ENCODE results near the gene NUTM1.
"Not testable (repeated sequence)": the region's sequence is repeated elsewhere in the genome, so short reads cannot be mapped to it uniquely, and the experiment has no call there.

The NUTM1 gene

DNA sequence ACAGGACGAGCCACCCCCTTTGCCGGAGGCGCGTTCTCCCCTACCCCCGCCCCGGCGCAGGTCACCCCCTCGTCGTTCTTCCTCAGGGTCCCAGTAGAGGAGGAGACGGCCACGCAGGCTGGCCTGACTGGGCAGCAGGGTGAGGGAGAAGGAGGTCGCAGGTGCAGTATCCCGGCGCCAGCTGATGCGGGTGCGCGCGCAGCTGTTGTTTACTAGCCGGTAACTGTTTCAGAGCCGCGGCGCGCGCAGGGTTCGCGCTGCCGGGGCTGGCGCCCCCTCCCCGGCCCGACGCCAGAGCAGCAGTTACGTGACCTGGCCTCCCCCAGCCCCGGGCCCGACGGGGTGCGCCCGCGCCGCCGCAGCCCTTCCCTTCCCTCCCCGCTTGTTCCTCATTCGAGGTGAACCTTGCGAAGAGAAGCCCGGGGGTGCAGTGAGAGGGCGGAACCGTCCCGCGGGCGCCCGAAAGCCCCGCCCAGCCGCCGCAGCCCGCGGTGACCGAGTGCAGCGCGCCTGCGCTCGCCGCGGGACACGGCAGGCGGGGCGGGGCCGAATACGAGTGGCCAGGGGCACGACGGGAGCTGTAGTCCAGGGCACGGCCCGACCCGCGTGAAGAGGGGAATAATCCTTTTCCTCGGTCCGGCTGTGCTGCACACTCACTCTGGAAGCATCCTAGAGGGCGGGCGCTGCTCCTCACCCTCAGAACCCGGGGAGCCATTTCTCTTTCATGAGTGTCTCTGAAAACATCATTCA, 5.4 kb upstream of the NUTM1 start, which contains the start of gene SLC12A6:
SLC12A6 (minus strand) TSS at position 225 of the 750 bp plus-strand sequence. CDS start 1,101 bp downstream, outside the sequence.
- DNase-seq (ENCODE audit: low read depth), result peak; percentile 78

GRCh38 chr15:34338347-34338746, 4.8 kb upstream of the NUTM1 start:
- no peak for DNase-seq (ENCODE audit: low read depth)

- DNase-seq (ENCODE audit: low read depth), result no peak
Measured at GRCh38 chr15:34339946-34340345, 3.2 kb upstream of the NUTM1 start.

DNA sequence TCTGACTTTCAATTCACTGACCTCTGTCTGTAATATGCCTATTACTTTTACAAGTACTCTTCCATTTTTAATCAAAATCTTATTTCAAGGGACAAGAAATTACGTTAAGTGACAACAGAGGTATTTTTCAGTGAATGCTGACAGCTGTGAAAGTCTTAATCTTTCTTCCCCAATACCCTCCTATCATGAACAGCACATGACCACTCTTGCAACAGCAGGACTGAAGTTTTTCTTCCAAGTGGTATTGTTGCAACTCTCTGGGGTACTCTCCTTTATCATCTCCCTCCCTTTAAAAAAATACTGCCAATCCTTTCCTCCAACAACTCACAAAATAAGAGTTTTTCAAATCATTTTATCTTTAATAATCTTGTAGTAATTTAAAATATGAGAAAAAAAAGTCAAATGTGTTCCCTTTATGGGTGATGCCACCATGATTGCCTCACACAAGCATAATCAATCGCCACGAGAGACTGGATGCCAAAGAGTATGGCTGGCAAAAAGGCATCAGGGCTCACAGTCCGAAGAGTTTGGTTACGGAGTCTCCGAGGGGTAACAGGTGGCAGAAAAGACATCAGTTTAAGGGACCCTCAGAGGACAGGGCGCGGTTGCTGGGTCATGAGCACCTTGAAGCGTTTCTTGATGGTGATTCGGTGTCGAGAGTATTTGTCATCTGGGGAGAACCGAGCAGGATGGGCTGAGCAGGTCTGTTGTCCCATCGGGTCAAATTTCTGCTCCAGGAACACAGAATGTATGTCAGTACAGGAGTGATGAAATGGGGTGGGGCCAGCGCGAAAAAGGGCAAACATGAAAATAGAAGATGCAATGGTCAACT, 1.5 kb upstream of the NUTM1 start:
- no peak for DNase-seq (ENCODE audit: low read depth)

- DNase-seq (ENCODE audit: low read depth), result not testable (repeated sequence)
Measured at GRCh38 chr15:34342213-34342736, 840 bp upstream of the NUTM1 start.

DNA sequence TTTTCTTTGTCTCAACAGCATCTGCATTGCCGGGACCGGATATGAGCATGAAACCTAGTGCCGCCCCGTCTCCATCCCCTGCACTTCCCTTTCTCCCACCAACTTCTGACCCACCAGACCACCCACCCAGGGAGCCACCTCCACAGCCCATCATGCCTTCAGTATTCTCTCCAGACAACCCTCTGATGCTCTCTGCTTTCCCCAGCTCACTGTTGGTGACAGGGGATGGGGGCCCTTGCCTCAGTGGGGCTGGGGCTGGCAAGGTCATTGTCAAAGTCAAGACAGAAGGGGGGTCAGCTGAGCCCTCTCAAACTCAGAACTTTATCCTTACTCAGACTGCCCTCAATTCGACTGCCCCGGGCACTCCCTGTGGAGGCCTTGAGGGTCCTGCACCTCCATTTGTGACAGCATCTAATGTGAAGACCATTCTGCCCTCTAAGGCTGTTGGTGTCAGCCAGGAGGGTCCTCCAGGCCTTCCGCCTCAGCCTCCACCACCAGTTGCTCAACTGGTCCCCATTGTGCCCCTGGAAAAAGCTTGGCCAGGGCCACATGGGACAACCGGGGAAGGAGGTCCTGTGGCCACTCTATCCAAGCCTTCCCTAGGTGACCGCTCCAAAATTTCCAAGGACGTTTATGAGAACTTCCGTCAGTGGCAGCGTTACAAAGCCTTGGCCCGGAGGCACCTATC, 5.0 kb downstream of the NUTM1 start:
- no peak for DNase-seq (ENCODE audit: low read depth)

GRCh38 chr15:34348735-34349300, 5.7 kb downstream of the NUTM1 start:
- DNase-seq (ENCODE audit: low read depth), result no peak

DNA sequence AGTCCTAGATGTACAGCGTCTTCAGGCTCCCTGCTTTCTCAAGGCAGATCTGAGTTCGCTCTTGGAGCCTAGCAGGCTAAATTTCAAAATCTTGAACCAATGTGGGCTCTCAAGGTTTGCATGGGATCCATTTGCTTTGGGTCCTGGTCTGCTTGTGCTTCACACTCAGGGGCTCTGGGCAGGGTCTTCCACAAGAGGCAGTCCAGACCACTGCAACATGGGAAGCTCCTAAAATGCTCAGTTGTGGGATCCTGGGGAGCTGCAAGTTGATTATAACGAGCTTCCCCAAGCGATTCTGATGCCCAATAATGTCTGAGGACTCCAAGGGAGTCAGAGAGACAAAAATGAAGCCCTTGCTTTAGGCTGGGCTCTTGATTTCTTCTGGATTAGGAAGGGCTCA, 6.7 kb downstream of the NUTM1 start:
- no peak for DNase-seq (ENCODE audit: low read depth)

- DNase-seq (ENCODE audit: low read depth), result not testable (repeated sequence)
Measured at GRCh38 chr15:34352996-34353395, 9.9 kb downstream of the NUTM1 start.

DNA sequence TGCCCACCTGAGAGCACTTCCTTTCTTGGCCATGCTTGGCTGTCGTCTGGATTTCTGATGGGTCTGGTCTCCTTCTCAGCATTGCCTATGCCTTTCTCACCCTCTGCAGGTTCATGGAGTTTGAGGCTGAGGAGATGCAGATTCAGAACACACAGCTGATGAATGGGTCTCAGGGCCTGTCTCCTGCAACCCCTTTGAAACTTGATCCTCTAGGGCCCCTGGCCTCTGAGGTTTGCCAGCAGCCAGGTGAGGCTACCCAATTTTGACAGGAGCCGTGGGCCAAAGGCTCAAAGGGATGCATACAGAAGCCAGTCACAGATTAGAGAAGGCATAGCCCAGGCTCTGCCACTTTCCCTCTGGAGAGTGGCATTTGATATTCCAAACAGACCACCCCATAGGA, 10.5 kb downstream of the NUTM1 start:
- DNase-seq (ENCODE audit: low read depth), result no peak

GRCh38 chr15:34354286-34354685, 11.2 kb downstream of the NUTM1 start:
- no peak for DNase-seq (ENCODE audit: low read depth)

GRCh38 chr15:34355241-34355640, 12.1 kb downstream of the NUTM1 start:
- no peak for DNase-seq (ENCODE audit: low read depth)

GRCh38 chr15:34357653-34358052, 14.5 kb downstream of the NUTM1 start:
- DNase-seq (ENCODE audit: low read depth), result no peak

GRCh38 chr15:34358367-34358766, 15.3 kb downstream of the NUTM1 start:
- DNase-seq (ENCODE audit: low read depth), result no peak

DNA sequence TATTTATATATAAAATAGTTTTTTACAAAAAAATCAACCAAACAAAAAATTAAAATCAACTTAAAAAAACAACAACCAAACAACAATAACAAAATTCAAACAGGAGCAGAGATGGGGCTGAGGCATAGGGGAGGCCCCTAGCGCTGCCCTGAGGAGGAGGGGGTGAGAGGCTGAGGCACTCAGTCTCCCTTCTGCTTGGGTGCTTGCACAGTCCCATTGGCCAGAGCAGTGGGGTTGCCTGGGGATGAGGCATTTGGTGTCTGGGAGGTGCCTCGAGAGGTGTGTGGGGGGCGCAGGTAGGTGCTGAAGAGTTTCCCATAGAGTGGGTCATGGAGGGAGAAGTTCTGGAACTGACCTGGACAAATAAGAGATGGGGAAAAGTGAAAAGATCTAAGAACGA, 15.8 kb downstream of the NUTM1 start:
- no peak for DNase-seq (ENCODE audit: low read depth)

DNA sequence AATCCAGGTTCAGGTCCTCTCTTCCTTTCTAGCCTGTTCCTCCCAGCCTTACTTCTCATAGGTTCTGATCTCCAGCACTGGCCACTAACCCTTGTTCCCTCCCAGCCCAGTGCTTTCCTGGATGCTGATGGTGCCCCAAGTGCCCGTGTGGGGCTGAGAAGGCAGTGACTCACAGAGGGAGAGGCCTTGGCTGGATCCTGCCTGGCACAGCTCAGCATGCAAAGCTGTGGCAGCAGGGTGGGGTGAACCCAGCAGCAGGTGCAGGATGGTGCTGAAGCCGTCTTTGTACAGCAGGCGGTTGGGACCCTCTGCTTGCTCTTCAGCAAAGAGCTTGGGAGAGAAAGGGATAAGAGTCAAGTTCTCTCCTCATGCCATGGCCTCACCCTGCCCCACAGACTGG, 16.3 kb downstream of the NUTM1 start:
- no peak for DNase-seq (ENCODE audit: low read depth)

DNA sequence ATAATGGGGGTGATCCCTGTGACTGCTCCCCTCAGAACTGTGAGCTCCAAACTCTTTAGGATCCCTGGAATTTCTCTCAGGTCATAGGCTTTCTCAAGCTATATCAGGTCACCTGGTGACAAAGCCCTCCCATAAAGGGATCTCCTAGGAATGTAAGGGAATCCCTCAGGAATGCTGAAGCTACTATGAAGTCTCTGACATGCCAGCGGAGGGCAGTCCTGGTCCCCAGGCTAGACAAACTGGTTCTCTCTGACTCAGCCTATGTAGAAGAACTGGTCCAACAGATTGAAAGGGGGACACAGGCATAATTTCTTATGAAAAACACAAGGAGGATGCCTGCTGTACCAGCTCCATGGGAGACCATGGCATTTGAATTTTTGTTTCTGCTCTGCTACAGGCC, 17.2 kb downstream of the NUTM1 start:
- DNase-seq (ENCODE audit: low read depth), result no peak

DNA sequence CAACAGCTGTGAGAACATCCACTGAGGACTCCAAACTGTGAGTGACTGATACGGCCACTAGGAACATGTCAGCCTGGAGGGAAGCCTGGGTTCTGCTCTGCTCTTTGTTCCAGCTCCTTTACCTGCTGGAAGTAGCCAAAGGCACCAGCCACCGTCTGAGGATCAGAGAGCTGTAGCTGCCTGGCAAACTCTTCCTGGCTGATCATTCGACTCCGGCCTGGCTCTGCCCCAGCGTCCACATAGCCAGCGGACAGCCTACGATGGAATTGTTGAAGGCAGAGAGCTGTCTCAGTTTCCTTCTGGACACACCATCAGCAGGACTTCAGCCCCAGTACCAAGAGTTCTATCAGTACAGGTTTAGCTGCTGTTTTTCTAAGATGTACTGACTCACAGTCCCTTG, 18.2 kb downstream of the NUTM1 start:
- no peak for DNase-seq (ENCODE audit: low read depth)

DNA sequence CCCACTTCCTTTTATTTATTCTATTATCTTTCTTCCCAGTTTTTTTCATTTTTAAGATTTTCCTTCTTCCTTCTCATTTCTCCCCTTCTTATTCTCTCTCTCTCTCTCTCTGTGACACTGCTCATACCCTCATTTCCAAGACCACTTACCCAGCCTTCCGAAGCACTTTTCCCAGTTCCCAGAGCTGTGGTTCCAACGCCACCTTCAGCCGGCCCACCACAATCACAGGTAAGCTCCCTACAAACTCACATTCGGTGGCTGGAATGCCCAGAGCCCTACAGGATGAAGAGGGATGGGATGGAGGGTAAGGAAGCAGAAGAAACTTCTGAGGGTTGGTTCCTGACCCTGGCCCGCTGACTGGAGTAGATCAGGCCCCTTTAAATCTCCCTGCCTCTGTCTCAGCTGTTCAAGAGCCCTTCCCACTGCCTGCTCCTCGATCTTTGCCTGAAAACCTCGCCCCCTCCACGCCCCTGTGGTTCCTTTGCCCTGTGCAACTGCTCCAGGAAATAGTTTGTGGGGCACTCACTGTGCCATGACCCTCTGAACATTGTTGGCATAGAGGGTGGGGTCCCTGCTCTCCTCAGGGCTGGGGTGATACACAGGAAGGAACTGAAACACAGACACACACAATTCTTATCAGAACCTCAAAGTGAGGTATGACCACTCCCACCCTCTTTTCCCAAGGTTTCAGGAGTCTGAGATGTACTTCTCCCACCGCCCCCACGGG, 19.1 kb downstream of the NUTM1 start:
- no peak for DNase-seq (ENCODE audit: low read depth)

DNA sequence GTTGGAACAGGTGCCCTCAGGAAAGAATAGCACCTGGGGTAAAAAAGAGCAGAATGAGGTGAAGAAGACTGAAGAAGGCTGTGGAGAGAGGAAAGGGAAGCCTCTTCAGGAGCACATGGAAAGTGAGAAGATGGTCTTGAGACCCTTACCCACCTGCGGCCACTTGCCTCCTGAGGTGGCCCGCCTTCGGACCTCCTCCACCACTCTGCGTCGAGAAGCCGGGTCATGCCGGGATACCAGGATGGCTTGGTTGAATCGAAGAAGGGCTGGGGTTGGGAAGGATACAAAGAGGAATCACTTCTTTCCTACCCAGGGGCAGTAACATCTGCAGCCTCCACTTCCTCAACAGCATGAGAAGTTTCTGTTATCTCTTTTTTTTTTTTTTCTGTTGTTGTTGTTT, 20.9 kb downstream of the NUTM1 start:
- DNase-seq (ENCODE audit: low read depth), result no peak

DNA sequence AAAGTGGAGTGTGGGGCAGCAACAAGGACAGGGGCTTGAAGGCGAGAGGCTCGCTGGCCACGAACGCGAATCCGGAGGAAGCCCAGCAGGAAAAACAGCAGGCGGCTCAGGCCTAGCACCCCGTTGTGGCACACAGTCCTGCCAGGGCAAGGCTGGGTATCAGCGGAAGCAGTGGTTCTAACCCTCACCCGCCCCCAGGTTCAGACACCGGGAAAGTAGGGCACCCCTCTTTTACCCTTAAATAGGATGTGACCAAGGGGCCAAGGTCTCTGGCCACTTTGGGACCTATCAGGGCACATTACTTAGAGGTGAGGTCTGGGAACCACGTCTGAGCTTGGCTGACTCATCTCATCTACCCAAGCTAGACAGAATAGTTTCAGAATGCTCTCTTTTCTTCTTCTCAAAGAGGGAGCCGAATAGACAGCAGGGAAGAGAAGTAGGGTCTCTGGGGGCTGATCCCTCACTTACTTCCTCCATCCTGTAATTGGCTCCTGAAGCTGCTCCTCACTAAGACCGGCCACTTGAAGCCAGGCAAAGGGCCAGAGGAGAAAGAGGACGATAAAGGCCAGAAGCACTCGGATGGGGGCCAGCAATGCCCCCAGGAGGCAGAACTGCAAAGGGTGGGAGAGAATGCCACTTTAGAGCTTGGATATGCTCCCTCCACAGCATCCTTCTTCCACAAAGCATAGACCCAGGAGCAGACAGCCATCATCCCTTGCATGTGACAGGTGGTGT, 22.1 kb downstream of the NUTM1 start:
- no peak for DNase-seq (ENCODE audit: low read depth)

All from stimulated activated CD8-positive, alpha-beta memory T cell treated with anti-CD3 and anti-CD28 coated beads, Interleukin-12 subunit alpha, Interleukin-12 subunit beta, amount 100 ng/mL, for 1 hour (primary cell).